Pericardium fibroblast (primary cell): ENCODE measurements around the gene FRMPD3. TPM values are rescaled to one million over a fixed set of nuclear protein-coding genes. Genes with fewer than 3 reads are reported as not detected.

Source experiments
- total RNA-seq: library from RNA; depleted of rRNA; stranded (reverse); fragments of >200 nt; gene quantifications from 2 replicates; pipeline ENCODE4 v1.2.3, GENCODE V29; 2015

The FRMPD3 gene
- 0.12 and 0.26 TPM in 2 replicates for total RNA-seq

DNA sequence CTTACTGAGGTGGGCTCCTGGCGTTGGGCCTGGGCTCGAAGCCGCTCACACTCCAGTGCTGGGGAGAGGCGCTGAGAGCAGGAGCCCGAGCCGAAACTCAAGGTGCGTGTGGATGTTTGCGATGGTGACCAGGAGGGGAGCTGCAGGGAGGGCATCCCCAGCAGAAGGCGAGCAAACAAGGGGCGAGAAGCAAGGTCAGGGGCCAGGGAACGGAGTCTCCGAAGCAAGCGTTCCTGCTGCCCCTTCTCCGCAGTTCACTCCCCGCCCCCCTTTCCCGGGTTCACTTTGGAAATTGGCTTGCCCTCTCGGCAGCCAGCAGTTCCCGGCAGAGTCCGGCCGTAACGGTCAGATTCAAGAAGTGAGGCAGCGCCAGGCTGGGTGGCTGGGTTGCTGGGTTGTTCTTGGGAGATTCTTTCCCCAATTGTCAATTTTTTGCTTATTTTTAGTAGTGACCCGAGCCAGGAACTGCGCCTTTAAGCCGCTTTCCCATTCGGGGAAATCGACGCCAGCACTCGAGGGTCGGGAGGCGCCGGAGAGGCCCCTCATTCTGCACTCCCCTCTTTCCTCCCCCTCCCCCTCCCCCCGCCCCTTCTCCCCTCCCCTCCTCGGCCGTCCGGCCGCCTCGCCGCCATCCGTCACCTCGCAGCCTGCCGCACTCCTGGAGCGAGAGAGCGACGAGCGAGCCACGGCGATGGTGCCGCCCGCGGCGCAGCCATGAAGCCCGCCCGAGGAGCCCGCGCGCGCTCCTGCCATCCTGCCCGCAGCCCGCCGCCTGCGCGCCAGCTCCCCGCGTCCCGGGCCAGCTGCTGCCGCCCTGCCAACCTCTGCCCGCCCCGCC is at the start of gene FRMPD3:
FRMPD3 (plus strand) TSS at position 655 of the 838 bp plus-strand sequence. CDS start 76,937 bp downstream, outside the sequence.

Other genes with a start within 250 kb of the FRMPD3 start
- gene NUP62CL, start 243.2 kb upstream of the FRMPD3 start, total RNA-seq, result not detected in 2 replicates
- not detected in 2 replicates for gene DNAAF6, start 243.0 kb upstream of the FRMPD3 start, total RNA-seq
- 14.8 and 21.9 TPM in 2 replicates for gene PRPS1, start 178.9 kb downstream of the FRMPD3 start, total RNA-seq